Activated CD4-positive, alpha-beta T cell treated with anti-CD3 and anti-CD28 coated beads, Interleukin-2, amount 10 ng/mL, durations not matched to agents 7 days and 5 days (primary cell): ENCODE measurements around the gene PITPNB. TPM values are rescaled to one million over a fixed set of nuclear protein-coding genes. Genes with fewer than 3 reads are reported as not detected.

Experiments used
- CTCF ChIA-PET: fragments of 350-600 bp; sonication (Branson Sonifier 250); formaldehyde crosslinking; loops from one replicate; lab custom pipeline; 2021; ENCODE audit warnings: antibody characterized with exemption; lab: Charles Lee
- POLR2A ChIA-PET: fragments of 350-600 bp; sonication (Branson Sonifier 250); formaldehyde crosslinking; loops from one replicate; lab custom pipeline; 2021; ENCODE audit warnings: antibody characterized with exemption; lab: Charles Lee
- DNase-seq: peaks from one replicate; pipeline ENCODE4 v3.0.0-alpha.2; 2020
- H3K27ac Mint-ChIP-seq: one replicate; pipeline ENCODE4 v1.8.0; 2021; ENCODE audit warnings: mild to moderate bottlenecking, moderate library complexity, mixed read lengths
- H3K27me3 Mint-ChIP-seq: one replicate; pipeline ENCODE4 v1.8.0; 2021; ENCODE audit warnings: mixed read lengths
- H3K36me3 Mint-ChIP-seq: one replicate; pipeline ENCODE4 v1.8.0; 2021; ENCODE audit warnings: low read depth, mixed read lengths
- H3K4me1 Mint-ChIP-seq: one replicate; pipeline ENCODE4 v1.8.0; 2021; ENCODE audit warnings: mixed read lengths
- H3K4me3 Mint-ChIP-seq: one replicate; pipeline ENCODE4 v1.8.0; 2021; ENCODE audit warnings: mild to moderate bottlenecking, moderate library complexity, mixed read lengths
- H3K9me3 Mint-ChIP-seq: one replicate; pipeline ENCODE4 v1.8.0; 2021; ENCODE audit warnings: mixed read lengths
- total RNA-seq, 2 experiments: library from RNA; stranded (reverse); gene quantifications; one replicate each; pipeline ENCODE4 v1.2.3, GENCODE V29; 2021

PITPNB gene
- total RNA-seq, 2 experiments from 2014 or later: 83.2 to 93.2 TPM

- H3K9me3 Mint-ChIP-seq: peaks cover 3% of the 10 kb centered on the region
- ChIA-PET POLR2A (no interaction called here), CTCF (no interaction called here)
- no peak overlapping the region for H3K27ac Mint-ChIP-seq
- H3K36me3 Mint-ChIP-seq: peaks cover 9% of the 10 kb centered on the region
- H3K4me1 Mint-ChIP-seq: no peaks in the 10 kb centered on the region
- no peaks in the 10 kb centered on the region for H3K27me3 Mint-ChIP-seq
- H3K4me3 Mint-ChIP-seq: no peak overlapping the region
- no peak for DNase-seq
These were observed 75.6 kb downstream of the PITPNB start for GRCh38 chr22:27843441-27843840.

GRCh38 chr22:27842669-27843431 is 76.2 kb downstream of the PITPNB start:
- Mint-ChIP-seq H3K4me1 (no peaks in the 10 kb centered on the region), H3K36me3 (peaks cover 3% of the 10 kb centered on the region), H3K27me3 (no peaks in the 10 kb centered on the region), H3K4me3 (no peak overlapping the region), H3K27ac (peak overlapping the region; percentile 6), H3K9me3 (peaks cover 3% of the 10 kb centered on the region)
- DNase-seq: no peak
- ChIA-PET POLR2A (interaction anchor here (0.5 kb wide), 1 partner anchor 11 kb away, joined by 3 read pairs; no protein-coding TSS in a partner anchor), CTCF (interaction anchor here (0.7 kb wide), 2 partner anchors 138 to 1283 kb away, joined by 3 read pairs; no protein-coding TSS in a partner anchor)

- Mint-ChIP-seq H3K9me3 (peaks cover 5% of the 10 kb centered on the region), H3K36me3 (no peaks in the 10 kb centered on the region), H3K27me3 (no peaks in the 10 kb centered on the region), H3K4me1 (no peaks in the 10 kb centered on the region), H3K27ac (peak overlapping the region; percentile 6), H3K4me3 (no peak overlapping the region)
- CTCF ChIA-PET: interaction anchor here (0.7 kb wide), 1 partner anchor 138 kb away, joined by 3 read pairs; no protein-coding TSS in a partner anchor
- POLR2A ChIA-PET: interaction anchor here (0.5 kb wide), 1 partner anchor 12 kb away, joined by 3 read pairs; no protein-coding TSS in a partner anchor
- no peak for DNase-seq
These were observed 76.9 kb downstream of the PITPNB start for GRCh38 chr22:27842201-27842600.

- POLR2A ChIA-PET: no interaction called here
- CTCF ChIA-PET: interaction anchor here (1.3 kb wide), 1 partner anchor 16 kb away, joined by 3 read pairs; no protein-coding TSS in a partner anchor
- Mint-ChIP-seq H3K27me3 (no peaks in the 10 kb centered on the region), H3K27ac (no peak overlapping the region), H3K4me3 (no peak overlapping the region), H3K9me3 (peaks cover 5% of the 10 kb centered on the region), H3K36me3 (no peaks in the 10 kb centered on the region), H3K4me1 (no peaks in the 10 kb centered on the region)
- DNase-seq: no peak
These were observed 78.6 kb downstream of the PITPNB start for GRCh38 chr22:27840436-27840835.

GRCh38 chr22:27839057-27839660 is 79.9 kb downstream of the PITPNB start:
- CTCF ChIA-PET: interaction anchor here (1.2 to 1.3 kb wide), 2 partner anchors 14 to 23 kb away, joined by 3 read pairs; no protein-coding TSS in a partner anchor
- no peaks in the 10 kb centered on the region for H3K27me3 Mint-ChIP-seq
- peaks cover 5% of the 10 kb centered on the region for H3K9me3 Mint-ChIP-seq
- POLR2A ChIA-PET: no interaction called here
- no peaks in the 10 kb centered on the region for H3K36me3 Mint-ChIP-seq
- no peak for DNase-seq
- no peak overlapping the region for H3K4me3 Mint-ChIP-seq
- no peaks in the 10 kb centered on the region for H3K4me1 Mint-ChIP-seq
- no peak overlapping the region for H3K27ac Mint-ChIP-seq

GRCh38 chr22:27836181-27836580 is 82.9 kb downstream of the PITPNB start:
- H3K4me3 Mint-ChIP-seq: no peak overlapping the region
- POLR2A ChIA-PET: no interaction called here
- H3K9me3 Mint-ChIP-seq: peaks cover 5% of the 10 kb centered on the region
- H3K27ac Mint-ChIP-seq: peak overlapping the region; percentile 33
- H3K4me1 Mint-ChIP-seq: peaks cover 17% of the 10 kb centered on the region
- CTCF ChIA-PET: no interaction called here
- DNase-seq: no peak
- no peaks in the 10 kb centered on the region for H3K27me3 Mint-ChIP-seq
- no peaks in the 10 kb centered on the region for H3K36me3 Mint-ChIP-seq

- Mint-ChIP-seq H3K4me3 (no peak overlapping the region), H3K4me1 (peaks cover 20% of the 10 kb centered on the region), H3K27me3 (no peaks in the 10 kb centered on the region), H3K9me3 (peaks cover 5% of the 10 kb centered on the region), H3K36me3 (no peaks in the 10 kb centered on the region), H3K27ac (no peak overlapping the region)
- CTCF ChIA-PET: no interaction called here
- POLR2A ChIA-PET: no interaction called here
- DNase-seq: no peak
These were observed 83.6 kb downstream of the PITPNB start for GRCh38 chr22:27835446-27835845.

GRCh38 chr22:27834364-27835185 is 84.5 kb downstream of the PITPNB start:
- no peak for DNase-seq
- POLR2A ChIA-PET: no interaction called here
- peaks cover 5% of the 10 kb centered on the region for H3K9me3 Mint-ChIP-seq

GRCh38 chr22:27833803-27834202 is 85.3 kb downstream of the PITPNB start:
- Mint-ChIP-seq H3K4me3 (no peak overlapping the region), H3K27ac (no peak overlapping the region)
- no peak for DNase-seq

More at GRCh38 chr22:27834364-27835185, 84.5 kb downstream of the PITPNB start:
- peaks cover 21% of the 10 kb centered on the region for H3K4me1 Mint-ChIP-seq
- H3K27ac Mint-ChIP-seq: no peak overlapping the region
- no peaks in the 10 kb centered on the region for H3K27me3 Mint-ChIP-seq
- H3K4me3 Mint-ChIP-seq: no peak overlapping the region
- CTCF ChIA-PET: no interaction called here
- H3K36me3 Mint-ChIP-seq: no peaks in the 10 kb centered on the region

GRCh38 chr22:27832606-27833005 is 86.5 kb downstream of the PITPNB start:
- Mint-ChIP-seq H3K9me3 (peaks cover under 1% of the 10 kb centered on the region), H3K27ac (peak overlapping the region; percentile 68), H3K4me1 (peaks cover 21% of the 10 kb centered on the region), H3K36me3 (no peaks in the 10 kb centered on the region), H3K4me3 (no peak overlapping the region), H3K27me3 (no peaks in the 10 kb centered on the region)
- no peak for DNase-seq
- ChIA-PET CTCF (no interaction called here), POLR2A (no interaction called here)

More at GRCh38 chr22:27833803-27834202, 85.3 kb downstream of the PITPNB start:
- Mint-ChIP-seq H3K36me3 (no peaks in the 10 kb centered on the region), H3K4me1 (peaks cover 21% of the 10 kb centered on the region), H3K27me3 (no peaks in the 10 kb centered on the region), H3K9me3 (peaks cover 5% of the 10 kb centered on the region)
- ChIA-PET POLR2A (no interaction called here), CTCF (no interaction called here)

- H3K27ac Mint-ChIP-seq: no peak overlapping the region
- POLR2A ChIA-PET: no interaction called here
- DNase-seq: no peak
- CTCF ChIA-PET: interaction anchor here (1.5 kb wide), 1 partner anchor 1073 kb away, joined by 3 read pairs; no protein-coding TSS in a partner anchor
- H3K9me3 Mint-ChIP-seq: no peaks in the 10 kb centered on the region
- H3K27me3 Mint-ChIP-seq: no peaks in the 10 kb centered on the region
- H3K36me3 Mint-ChIP-seq: no peaks in the 10 kb centered on the region
- H3K4me1 Mint-ChIP-seq: peaks cover 21% of the 10 kb centered on the region
- no peak overlapping the region for H3K4me3 Mint-ChIP-seq
These were observed 89.4 kb downstream of the PITPNB start for GRCh38 chr22:27829620-27830019.
